HEK293T (cell line): Measurements from ENCODE around the gene SLC7A6OS.

Experiments
- CTCF ChIA-PET: fragments of 350-600 bp; formaldehyde crosslinking; extraction: SDS; loops from one replicate; lab custom pipeline; 2021; ENCODE audit warnings: antibody characterized with exemption, inconsistent platforms; lab: Yijun Ruan, JAX
- POLR2A ChIA-PET: fragments of 350-600 bp; formaldehyde crosslinking; extraction: SDS; loops from one replicate; lab custom pipeline; 2020; ENCODE audit warnings: antibody characterized with exemption, inconsistent platforms; lab: Yijun Ruan, JAX
- DNase-seq: peaks from one replicate; pipeline ENCODE4 v3.0.0; 2012; ENCODE audit warnings: mixed read lengths; ENCODE audit errors: extremely low spot score
- ARNT ChIP-seq: fragments of 450-650 bp; IDR thresholded peaks from 2 replicates; pipeline ENCODE4 v1.6.1; 2017; ENCODE audit warnings: mild to moderate bottlenecking
- BHLHE40 ChIP-seq: fragments of 450-650 bp; IDR thresholded peaks from 2 replicates; pipeline ENCODE4 v1.6.1; 2016; ENCODE audit warnings: mild to moderate bottlenecking, moderate library complexity, borderline replicate concordance
- CTBP1 ChIP-seq: fragments of 450-650 bp; IDR thresholded peaks from 2 replicates; pipeline ENCODE4 v1.6.1; 2016; ENCODE audit warnings: borderline replicate concordance
- ELF4 ChIP-seq: fragments of 450-650 bp; IDR thresholded peaks from 2 replicates; pipeline ENCODE4 v1.6.1; 2017; ENCODE audit warnings: antibody characterized with exemption
- FOXA1 ChIP-seq: fragments of 450-650 bp; IDR thresholded peaks from 2 replicates; pipeline ENCODE4 v1.6.1; 2016; ENCODE audit warnings: mild to moderate bottlenecking
- FOXK2 ChIP-seq: fragments of 450-650 bp; IDR thresholded peaks from 2 replicates; pipeline ENCODE4 v1.6.1; 2016; ENCODE audit warnings: mild to moderate bottlenecking
- FOXM1 ChIP-seq: fragments of 450-650 bp; IDR thresholded peaks from 2 replicates; pipeline ENCODE4 v1.6.1; 2017; ENCODE audit warnings: mild to moderate bottlenecking, borderline replicate concordance
- HDGF ChIP-seq: fragments of 450-650 bp; IDR thresholded peaks from 2 replicates; pipeline ENCODE4 v1.6.1; 2017; ENCODE audit warnings: antibody characterized with exemption, borderline replicate concordance
- L3MBTL2 ChIP-seq: fragments of 450-650 bp; conservative IDR thresholded peaks from 2 replicates; pipeline ENCODE4 v1.6.1; 2016; ENCODE audit warnings: mild to moderate bottlenecking
- LEF1 ChIP-seq: fragments of 450-650 bp; IDR thresholded peaks from 2 replicates; pipeline ENCODE4 v1.6.1; 2017; ENCODE audit warnings: mild to moderate bottlenecking, borderline replicate concordance
- NFRKB ChIP-seq: fragments of 450-650 bp; IDR thresholded peaks from 2 replicates; pipeline ENCODE4 v1.6.1; 2016; ENCODE audit warnings: mild to moderate bottlenecking, moderate library complexity
- SP1 ChIP-seq: fragments of 450-650 bp; IDR thresholded peaks from 2 replicates; pipeline ENCODE4 v1.6.1; 2017
- SUZ12 ChIP-seq: fragments of 450-650 bp; IDR thresholded peaks from 2 replicates; pipeline ENCODE4 v1.6.1; 2016; ENCODE audit warnings: mild to moderate bottlenecking
- TARDBP ChIP-seq: fragments of 450-650 bp; IDR thresholded peaks from 2 replicates; pipeline ENCODE4 v1.6.1; 2016
- ZNF384 ChIP-seq: fragments of 450-650 bp; IDR thresholded peaks from 2 replicates; pipeline ENCODE4 v1.6.1; 2016
- TF ChIP-seq, protein P1 (sequence below): fragments of 450-650 bp; IDR thresholded peaks from 2 replicates; pipeline ENCODE4 v1.6.1; 2016

SLC7A6OS gene

DNA sequence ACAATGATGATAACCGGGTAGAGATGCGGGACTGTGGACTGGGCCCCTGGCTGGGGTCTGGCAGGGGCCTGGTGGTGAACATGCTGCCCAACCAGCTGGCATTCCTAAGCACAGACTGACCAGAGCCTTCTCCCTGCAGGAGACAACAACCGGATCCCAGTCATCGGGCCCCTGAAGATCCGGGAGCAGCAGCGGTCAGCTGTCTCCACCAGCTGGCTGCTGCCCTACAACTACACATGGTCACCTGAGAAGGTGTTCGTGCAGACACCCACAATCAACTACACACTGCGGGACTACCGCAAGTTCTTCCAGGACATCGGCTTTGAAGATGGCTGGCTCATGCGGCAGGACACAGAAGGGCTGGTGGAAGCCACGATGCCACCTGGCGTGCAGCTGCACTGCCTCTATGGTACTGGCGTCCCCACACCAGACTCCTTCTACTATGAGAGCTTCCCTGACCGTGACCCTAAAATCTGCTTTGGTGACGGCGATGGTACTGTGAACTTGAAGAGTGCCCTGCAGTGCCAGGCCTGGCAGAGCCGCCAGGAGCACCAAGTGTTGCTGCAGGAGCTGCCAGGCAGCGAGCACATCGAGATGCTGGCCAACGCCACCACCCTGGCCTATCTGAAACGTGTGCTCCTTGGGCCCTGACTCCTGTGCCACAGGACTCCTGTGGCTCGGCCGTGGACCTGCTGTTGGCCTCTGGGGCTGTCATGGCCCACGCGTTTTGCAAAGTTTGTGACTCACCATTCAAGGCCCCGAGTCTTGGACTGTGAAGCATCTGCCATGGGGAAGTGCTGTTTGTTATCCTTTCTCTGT, 51.5 kb downstream of the SLC7A6OS start:
- POLR2A ChIA-PET = no interaction called here
- CTCF ChIA-PET = interaction anchor here (0.7 to 2.7 kb wide), 2 partner anchors 45 to 69 kb away, joined by 3 to 16 read pairs; no protein-coding TSS in a partner anchor
- no peak for DNase-seq
- TF ChIP-seq SUZ12 = no peak
- no peak for TF ChIP-seq HDGF

DNA sequence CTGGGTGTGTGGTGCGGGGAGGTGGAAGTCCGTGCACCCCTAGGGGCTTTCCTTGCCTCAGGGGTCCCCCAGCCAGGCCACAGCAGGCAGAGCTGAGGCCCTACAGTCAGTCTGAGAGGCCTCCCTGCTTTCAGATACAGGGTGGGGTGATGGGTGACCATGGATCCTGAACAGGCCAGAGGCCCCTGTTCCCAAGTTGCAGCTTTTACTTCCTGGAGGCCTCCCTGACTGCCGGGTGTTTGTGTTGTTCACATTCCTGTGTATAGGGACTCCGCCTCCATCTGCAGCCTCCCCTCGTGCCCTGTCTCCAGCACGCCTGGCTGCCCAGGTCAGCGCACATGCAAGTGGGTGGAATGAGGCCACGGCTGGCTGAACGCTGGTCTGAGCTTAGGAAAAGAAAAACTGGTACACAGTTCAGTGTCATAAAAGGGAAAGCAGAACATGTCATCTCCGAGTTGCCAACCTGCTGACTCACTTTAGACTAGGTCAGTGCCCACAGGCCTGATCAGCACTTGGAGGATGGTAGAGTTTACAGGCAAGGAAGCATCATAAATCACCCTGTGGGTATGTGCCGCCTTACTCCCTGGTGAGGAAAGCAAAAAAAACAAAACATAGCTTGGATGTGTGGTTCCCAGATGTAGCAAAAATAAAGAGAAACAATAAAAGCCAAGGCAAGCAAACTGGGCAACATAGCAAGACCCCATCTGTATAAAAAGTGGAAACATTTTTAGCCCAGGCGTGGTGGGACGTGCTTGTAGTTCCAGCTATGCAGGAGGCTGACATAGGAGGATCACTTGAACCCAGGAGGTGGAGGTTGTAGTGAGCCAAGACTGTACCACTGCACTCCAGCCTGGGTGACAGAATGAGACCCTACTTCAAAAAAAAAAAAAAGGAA, 52.6 kb downstream of the SLC7A6OS start:
- TF ChIP-seq TARDBP (no peak), CTBP1 (no peak), NFRKB (no peak), SUZ12 (no peak)
- TF ChIP-seq, protein P1, sequence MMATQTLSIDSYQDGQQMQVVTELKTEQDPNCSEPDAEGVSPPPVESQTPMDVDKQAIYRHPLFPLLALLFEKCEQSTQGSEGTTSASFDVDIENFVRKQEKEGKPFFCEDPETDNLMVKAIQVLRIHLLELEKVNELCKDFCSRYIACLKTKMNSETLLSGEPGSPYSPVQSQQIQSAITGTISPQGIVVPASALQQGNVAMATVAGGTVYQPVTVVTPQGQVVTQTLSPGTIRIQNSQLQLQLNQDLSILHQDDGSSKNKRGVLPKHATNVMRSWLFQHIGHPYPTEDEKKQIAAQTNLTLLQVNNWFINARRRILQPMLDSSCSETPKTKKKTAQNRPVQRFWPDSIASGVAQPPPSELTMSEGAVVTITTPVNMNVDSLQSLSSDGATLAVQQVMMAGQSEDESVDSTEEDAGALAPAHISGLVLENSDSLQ = no peak

DNA sequence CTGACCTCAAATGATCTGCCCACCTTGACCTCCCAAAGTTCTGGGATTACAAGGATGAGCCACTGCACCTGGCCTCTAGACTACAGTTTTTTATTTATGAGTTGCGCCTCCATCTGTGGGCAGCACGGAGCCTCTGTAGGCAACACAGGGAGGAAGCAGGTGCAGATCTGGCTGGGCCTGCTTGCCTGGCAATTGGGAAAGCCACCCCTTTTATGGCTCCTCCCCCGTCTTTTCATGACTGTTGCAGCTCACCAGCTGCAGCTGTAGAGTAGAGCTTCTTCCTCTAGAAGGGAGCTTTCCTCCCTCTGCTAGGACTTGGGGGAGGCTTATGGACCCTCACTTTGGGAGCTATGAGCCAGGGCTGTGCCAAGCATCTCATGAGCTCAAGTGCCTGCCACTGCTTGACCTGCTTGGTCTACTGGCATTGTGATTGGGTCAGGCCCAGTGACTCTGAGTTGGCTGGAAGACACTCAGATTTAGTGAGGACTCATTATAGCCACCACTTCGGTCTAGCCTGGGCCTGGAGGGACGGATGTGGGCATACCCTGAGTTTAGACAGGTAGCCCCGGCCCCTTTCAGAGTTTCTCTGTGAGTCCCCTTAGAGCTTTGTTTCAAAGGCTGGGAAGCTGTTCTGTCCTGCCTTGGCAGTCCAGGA, 53.4 kb downstream of the SLC7A6OS start:
- no peak for DNase-seq
- CTCF ChIA-PET = interaction anchor here (0.6 kb wide), 1 partner anchor 253 kb away, joined by 3 read pairs; no protein-coding TSS in a partner anchor
- POLR2A ChIA-PET = interaction anchor here (1.0 kb wide), 2 partner anchors 20 to 53 kb away, joined by 3 read pairs; partner anchors contain the start of genes PRMT7 and SLC7A6OS
- TF ChIP-seq SUZ12 = no peak
- TF ChIP-seq FOXM1 = no peak
- TF ChIP-seq ELF4 = no peak
- TF ChIP-seq ARNT = no peak
- TF ChIP-seq NFRKB = no peak
- no peak for TF ChIP-seq FOXA1
- no peak for TF ChIP-seq CTBP1
- TF ChIP-seq HDGF = no peak

More for the DNA sequence above, 52.6 kb downstream of the SLC7A6OS start:
- CTCF ChIA-PET = interaction anchor here (0.6 to 0.7 kb wide), 2 partner anchors 46 to 254 kb away, joined by 3 read pairs; no protein-coding TSS in a partner anchor
- DNase-seq = no peak
- POLR2A ChIA-PET = interaction anchor here (1.0 kb wide), 2 partner anchors 20 to 52 kb away, joined by 3 read pairs; partner anchors contain the start of genes PRMT7 and SLC7A6OS

DNA sequence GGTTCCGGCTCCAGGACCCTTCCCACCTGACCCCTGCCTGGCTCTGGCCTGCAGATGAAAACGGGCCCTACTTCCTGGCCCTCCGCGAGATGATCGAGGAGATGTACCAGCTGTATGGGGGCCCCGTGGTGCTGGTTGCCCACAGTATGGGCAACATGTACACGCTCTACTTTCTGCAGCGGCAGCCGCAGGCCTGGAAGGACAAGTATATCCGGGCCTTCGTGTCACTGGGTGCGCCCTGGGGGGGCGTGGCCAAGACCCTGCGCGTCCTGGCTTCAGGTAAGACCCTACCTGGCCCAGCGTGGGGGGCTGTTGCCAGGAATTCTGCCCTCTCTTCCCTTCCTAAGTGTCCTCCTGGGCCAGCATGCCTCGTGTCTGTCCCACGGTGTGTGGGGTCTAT, 55.0 kb downstream of the SLC7A6OS start:
- no peak for TF ChIP-seq HDGF
- TF ChIP-seq BHLHE40 = no peak
- TF ChIP-seq ELF4 = no peak
- TF ChIP-seq FOXM1 = no peak
- no peak for TF ChIP-seq TARDBP
- TF ChIP-seq SUZ12 = no peak
- TF ChIP-seq CTBP1 = no peak
- TF ChIP-seq ZNF384 = no peak
- TF ChIP-seq, protein P1 = no peak
- TF ChIP-seq FOXK2 = no peak
- TF ChIP-seq L3MBTL2 = no peak
- TF ChIP-seq SP1 = no peak
- no peak for TF ChIP-seq NFRKB
- CTCF ChIA-PET = interaction anchor here (1.1 kb wide), 1 partner anchor 72 kb away, joined by 5 read pairs; no protein-coding TSS in a partner anchor
- POLR2A ChIA-PET = interaction anchor here (1.0 kb wide), 1 partner anchor 11 kb away, joined by 3 read pairs; the partner anchor contains the start of gene PLA2G15
- DNase-seq = no peak

DNA sequence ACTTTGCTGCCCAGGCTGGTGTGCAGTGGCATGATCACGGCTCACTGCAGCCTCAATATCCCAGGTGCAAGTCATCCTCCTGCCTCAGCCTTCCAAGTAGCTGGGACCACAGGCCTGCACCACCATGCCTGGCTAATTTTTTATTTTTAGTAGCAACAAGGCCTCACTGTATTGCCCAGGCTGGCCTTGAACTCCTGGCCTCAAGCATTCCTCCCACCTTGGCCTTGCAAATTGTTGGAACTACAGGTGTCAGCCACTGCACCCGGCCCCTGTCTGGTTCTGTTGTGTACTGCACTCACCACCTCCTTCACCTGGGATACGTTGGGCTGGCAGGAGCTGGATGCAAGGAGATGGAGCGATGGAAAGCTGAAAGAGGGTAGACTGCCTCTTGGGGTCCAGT, 57.0 kb downstream of the SLC7A6OS start:
- TF ChIP-seq CTBP1 (no peak), LEF1 (no peak), ARNT (no peak), NFRKB (no peak), BHLHE40 (no peak), FOXA1 (no peak)
- no peak for DNase-seq
- ChIA-PET CTCF (interaction anchor here (1.0 kb wide), 1 partner anchor 9 kb away, joined by 5 read pairs; no protein-coding TSS in a partner anchor), POLR2A (no interaction called here)

DNA sequence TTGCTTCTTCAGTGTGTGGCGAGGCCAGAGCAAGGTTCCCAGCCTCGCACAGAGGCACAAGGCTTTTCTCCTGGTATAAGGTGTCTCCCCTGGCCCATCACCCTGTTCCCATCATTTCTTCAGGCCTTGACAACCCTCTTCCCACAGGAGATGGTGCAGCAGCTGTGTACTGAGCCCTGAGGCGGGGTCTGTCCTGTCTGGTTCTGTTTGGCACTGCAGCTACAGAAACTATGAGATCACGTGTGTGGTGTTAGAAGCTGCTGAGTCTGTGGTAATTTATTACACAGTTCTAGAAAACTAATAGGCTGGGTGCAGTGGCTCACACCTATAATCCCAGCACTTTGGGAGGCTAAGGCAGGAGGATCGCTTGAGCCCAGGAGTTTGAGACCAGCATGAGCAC, 58.4 kb downstream of the SLC7A6OS start:
- CTCF ChIA-PET = interaction anchor here (1.6 kb wide), 1 partner anchor 12 kb away, joined by 6 read pairs; the partner anchor contains the start of gene SLC7A6
- no peak for DNase-seq
- POLR2A ChIA-PET = interaction anchor here (0.9 kb wide), 1 partner anchor 167 kb away, joined by 3 read pairs; the partner anchor contains the start of gene NFATC3
- no peak for TF ChIP-seq FOXA1
- no peak for TF ChIP-seq FOXK2
- no peak for TF ChIP-seq L3MBTL2
- no peak for TF ChIP-seq TARDBP
- TF ChIP-seq ELF4 = no peak
- no peak for TF ChIP-seq ARNT
- no peak for TF ChIP-seq LEF1
- no peak for TF ChIP-seq ZNF384
- TF ChIP-seq, protein P1 = no peak
- TF ChIP-seq HDGF = no peak
- no peak for TF ChIP-seq FOXM1
- TF ChIP-seq CTBP1 = no peak
- no peak for TF ChIP-seq NFRKB
- TF ChIP-seq SP1 = no peak
- no peak for TF ChIP-seq BHLHE40
- TF ChIP-seq SUZ12 = no peak
